K562 (cell line): ENCODE measurements around the gene ZC3H12C. TPM values are rescaled to one million over a fixed set of nuclear protein-coding genes. Genes with fewer than 3 reads are reported as not detected.

Experiments
- ERF ChIP-seq: fragments of 450-650 bp; formaldehyde crosslinking; IDR thresholded peaks from 2 replicates; pipeline ENCODE4 v1.4.0; 2020; ENCODE audit warnings: mild to moderate bottlenecking, mixed read lengths
- SMARCA4 ChIP-seq: fragments of 450-650 bp; IDR thresholded peaks from 2 replicates; pipeline ENCODE4 v1.6.1; 2016
- SRSF1 ChIP-seq: fragments of 200-400 bp; formaldehyde crosslinking; IDR thresholded peaks from 2 replicates; pipeline ENCODE4 v1.6.1; 2017; ENCODE audit warnings: mild to moderate bottlenecking, low read depth, low read length, moderate library complexity
- ZBTB49 ChIP-seq: sonication (generic); formaldehyde crosslinking; IDR thresholded peaks from 2 replicates; pipeline ENCODE4 v1.8.0; 2022; ENCODE audit warnings: missing genetic modification reagents, mild to moderate bottlenecking, borderline replicate concordance
- polyA plus RNA-seq, 8 experiments: library from polyadenylated mRNA; depleted of rRNA in 4 of 8; stranded (reverse) in 5 of 8; unstranded in 3 of 8; fragments of >200 nt; fragmentation: Nextera tagmentation in 2 of 8; fragmentation: Illumina TruSeq in 1 of 8; extraction: Ambion mirVana in 2 of 8; extraction: Trizol in 1 of 8; gene quantifications; 2 replicates each; pipeline versions ENCODE4 v1.2.1 to v1.2.3, GENCODE V29; 2011 to 2014; ENCODE audit warnings: inconsistent platforms in 1 of 8, missing spikeins in 1 of 8
- total RNA-seq, 7 experiments: library from RNA; depleted of rRNA in 6 of 7; stranded (reverse); fragments of >200 nt in 6 of 7; fragmentation: Illumina TruSeq in 2 of 7; extraction: Trizol in 2 of 7; gene quantifications; 2 replicates each; pipeline versions ENCODE4 v1.2.1 to v1.2.3, GENCODE V29; 2011 to 2021; ENCODE audit warnings: low replicate concordance in 1 of 7
- TF ChIP-seq, protein P1 (sequence below): fragments of 450-650 bp; IDR thresholded peaks from 2 replicates; pipeline ENCODE4 v1.6.1; 2016; ENCODE audit warnings: antibody characterized with exemption
- TF ChIP-seq, protein P2 (sequence below): fragments of 250-450 bp; sonication (Bioruptor Pico); IDR thresholded peaks from 2 replicates; pipeline ENCODE4 v1.4.0; 2020; ENCODE audit warnings: borderline replicate concordance

Gene ZC3H12C
- total and polyA plus RNA-seq, 9 of the 15 experiments (the other 6 are each of a cell fraction or from before 2014, with no cell fraction given) = 0.56 to 5.9 (median 3.3) TPM

GRCh38 chr11:110059706-110060463, 33.3 kb upstream of the ZC3H12C start (continued):
- TF ChIP-seq ZBTB49 = no peak
- TF ChIP-seq ERF (CRISPR knock-in tag) = no peak
- TF ChIP-seq, protein P1, sequence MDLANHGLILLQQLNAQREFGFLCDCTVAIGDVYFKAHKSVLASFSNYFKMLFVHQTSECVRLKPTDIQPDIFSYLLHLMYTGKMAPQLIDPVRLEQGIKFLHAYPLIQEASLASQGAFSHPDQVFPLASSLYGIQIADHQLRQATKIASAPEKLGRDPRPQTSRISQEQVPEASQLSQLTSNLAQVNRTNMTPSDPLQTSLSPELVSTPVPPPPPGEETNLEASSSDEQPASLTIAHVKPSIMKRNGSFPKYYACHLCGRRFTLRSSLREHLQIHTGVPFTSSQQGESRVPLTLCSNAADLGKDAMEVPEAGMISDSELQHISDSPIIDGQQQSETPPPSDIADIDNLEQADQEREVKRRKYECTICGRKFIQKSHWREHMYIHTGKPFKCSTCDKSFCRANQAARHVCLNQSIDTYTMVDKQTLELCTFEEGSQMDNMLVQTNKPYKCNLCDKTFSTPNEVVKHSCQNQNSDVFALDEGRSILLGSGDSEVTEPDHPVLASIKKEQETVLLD = no peak
- TF ChIP-seq, protein P2, sequence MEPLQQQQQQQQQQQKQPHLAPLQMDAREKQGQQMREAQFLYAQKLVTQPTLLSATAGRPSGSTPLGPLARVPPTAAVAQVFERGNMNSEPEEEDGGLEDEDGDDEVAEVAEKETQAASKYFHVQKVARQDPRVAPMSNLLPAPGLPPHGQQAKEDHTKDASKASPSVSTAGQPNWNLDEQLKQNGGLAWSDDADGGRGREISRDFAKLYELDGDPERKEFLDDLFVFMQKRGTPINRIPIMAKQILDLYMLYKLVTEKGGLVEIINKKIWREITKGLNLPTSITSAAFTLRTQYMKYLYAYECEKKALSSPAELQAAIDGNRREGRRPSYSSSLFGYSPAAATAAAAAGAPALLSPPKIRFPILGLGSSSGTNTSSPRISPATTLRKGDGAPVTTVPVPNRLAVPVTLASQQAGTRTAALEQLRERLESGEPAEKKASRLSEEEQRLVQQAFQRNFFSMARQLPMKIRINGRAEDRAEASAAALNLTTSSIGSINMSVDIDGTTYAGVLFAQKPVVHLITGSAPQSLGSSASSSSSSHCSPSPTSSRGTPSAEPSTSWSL (CRISPR knock-in tag) = no peak
- no peak for TF ChIP-seq SMARCA4
- no peak for TF ChIP-seq SRSF1
